Suppressor macrophage treated with lipopolysaccharide for 1 hour (primary cell): ENCODE measurements around the gene TTLL6.
"Not testable (repeated sequence)": the region's sequence is repeated elsewhere in the genome, so short reads cannot be mapped to it uniquely, and the experiment has no call there.

ENCODE experiments used
- DNase-seq, 3 donors: peaks; one replicate each; pipeline ENCODE4 v3.0.0-alpha.2; 2020 to 2022

TTLL6 gene

DNA sequence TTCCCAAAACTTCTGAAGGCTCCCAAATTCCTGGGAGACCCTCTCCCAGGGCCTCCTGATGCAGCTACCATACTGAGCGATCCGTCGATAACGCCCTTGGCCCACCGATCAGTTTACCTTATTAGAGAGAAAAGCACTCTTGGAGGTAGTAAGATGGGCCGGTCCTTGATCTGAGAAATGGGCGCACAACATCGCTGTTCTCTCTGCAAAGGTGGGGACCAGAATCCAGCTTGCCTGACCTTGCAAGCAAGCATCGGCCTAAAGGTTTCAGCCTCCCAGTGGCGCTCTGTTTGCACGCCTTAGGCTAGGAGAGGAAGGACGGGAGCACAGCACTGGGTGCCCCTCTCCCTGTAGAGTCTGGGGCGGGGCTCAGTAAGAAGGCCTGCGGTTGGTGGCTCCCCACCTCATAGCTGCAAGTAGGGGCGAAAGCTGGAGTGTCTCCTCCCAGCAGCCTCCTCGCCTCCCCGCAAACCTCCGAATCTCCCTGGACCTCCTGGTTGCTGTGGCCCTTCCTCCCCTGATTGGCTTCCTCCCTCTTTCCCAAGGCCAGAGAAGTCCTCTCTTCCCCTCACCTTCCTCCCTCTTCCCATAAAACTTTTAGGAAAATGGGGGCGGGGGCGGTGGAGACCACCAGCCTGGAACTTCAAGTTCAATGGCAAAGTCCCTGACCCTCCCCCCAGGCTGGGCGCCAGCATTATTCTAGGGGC is 94.7 kb downstream of the TTLL6 start, which contains the start of gene PRAC1:
PRAC1 (minus strand) TSS at position 318 of the 707 bp plus-strand sequence; CDS start at position 192, 126 bp downstream.
- DNase-seq: no peak

- DNase-seq: no peak
Measured at GRCh38 chr17:48721009-48721402, 96.0 kb downstream of the TTLL6 start.

DNA sequence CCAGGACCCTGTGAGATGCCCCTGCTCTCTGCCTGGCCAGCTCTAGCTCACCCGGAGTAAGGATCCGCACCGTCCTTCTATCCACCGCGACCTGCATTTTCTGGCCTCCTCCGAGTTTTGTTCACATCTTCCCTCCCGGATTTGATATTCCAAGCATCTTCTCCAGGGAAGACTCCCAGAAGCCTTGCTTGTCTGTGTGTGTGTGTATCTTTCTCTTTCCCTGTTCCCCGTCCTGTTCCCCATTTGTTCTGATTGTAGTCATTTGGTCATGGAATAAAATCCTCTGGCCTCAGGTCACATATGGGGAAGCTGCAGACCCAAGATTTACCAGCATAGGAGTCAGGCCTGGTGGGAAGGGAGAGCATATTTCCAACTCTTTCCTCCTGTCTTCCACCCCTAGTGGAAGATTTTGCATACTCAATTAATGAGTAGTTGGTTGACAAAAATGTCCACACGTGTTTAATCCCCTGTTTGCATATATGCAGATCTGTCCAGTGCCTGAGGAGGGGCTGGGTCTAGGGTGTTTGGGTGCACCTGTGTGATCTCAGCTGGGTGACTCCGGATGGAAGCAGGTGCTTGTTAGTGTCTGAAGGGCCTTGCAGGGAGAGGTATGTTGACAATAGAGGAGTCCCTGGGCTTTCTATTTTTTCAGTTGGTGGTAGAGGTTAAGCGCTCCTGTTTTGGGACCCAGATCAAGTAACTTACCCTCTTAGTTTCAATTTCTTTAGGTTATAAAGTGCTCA is 96.6 kb downstream of the TTLL6 start:
- no peak for DNase-seq

- no peak for DNase-seq
Measured at GRCh38 chr17:48719642-48720265, 97.3 kb downstream of the TTLL6 start.

DNA sequence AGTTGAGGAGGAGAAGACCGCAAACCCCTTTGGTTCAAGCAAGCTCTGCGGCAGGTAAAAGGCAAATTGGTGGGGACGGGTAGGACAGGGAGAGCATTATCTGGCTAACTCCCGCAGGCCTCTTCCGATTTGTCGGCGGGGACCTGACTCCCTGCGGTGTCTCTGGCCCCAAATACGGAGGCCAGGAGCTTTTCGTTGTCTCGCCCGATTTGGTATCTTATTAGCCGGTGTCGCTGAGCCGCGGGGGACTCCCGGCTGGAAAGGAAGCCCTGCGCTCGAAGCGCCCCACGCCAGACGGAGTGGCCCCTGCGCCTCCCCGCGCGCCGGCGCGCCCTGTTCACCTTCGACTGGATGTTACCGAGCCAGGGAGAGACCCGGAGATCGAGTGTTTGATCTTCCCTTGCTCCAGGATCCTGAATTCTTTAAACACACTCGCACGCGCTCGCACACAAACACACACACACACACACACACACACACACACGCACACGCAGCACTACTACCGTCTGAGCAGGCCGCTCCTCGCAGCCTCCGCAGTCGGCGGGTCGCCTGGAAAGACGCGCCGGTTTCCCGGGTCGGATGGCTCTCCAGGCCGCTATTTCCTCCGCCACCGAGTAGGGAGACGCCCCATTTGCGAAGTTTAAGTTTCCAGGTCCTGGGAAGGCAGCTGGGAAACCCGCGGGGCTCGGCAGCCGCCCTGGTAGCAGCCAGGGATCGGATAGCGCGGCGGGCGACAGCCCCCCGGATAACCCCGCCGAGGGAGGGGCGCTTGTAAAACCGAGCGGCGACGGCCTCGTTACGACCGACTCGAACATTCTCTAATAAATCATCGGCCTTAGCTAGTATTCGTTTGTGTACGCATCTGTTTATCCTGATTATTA is 98.0 kb downstream of the TTLL6 start:
- DNase-seq: no peak

GRCh38 chr17:48718227-48718760 is 98.7 kb downstream of the TTLL6 start:
- DNase-seq: no peak

- DNase-seq: no peak
Measured at GRCh38 chr17:48717367-48718226, 99.4 kb downstream of the TTLL6 start.

- DNase-seq: not testable (repeated sequence)
Measured at GRCh38 chr17:48716549-48716948, 100.5 kb downstream of the TTLL6 start.

- DNase-seq: no peak
Measured at GRCh38 chr17:48715496-48716399, 101.3 kb downstream of the TTLL6 start.
